NCI-H1436 (cell line): ENCODE data around the gene MED4.
A peak's percentile ranks its signal among the peaks of the same experiment; 100 is the strongest.

Experiments
- DNase-seq: peaks from one replicate; lab custom pipeline; 2025; lab: John Stamatoyannopoulos, UW

The MED4 gene

GRCh38 chr13:48037346-48038173 is 57.3 kb downstream of the MED4 start, which contains the start of gene NUDT15:
NUDT15 (plus strand) TSS chr13:48037726; CDS start chr13:48037747, 21 bp downstream.
- DNase-seq, result peak; percentile 84

DNA sequence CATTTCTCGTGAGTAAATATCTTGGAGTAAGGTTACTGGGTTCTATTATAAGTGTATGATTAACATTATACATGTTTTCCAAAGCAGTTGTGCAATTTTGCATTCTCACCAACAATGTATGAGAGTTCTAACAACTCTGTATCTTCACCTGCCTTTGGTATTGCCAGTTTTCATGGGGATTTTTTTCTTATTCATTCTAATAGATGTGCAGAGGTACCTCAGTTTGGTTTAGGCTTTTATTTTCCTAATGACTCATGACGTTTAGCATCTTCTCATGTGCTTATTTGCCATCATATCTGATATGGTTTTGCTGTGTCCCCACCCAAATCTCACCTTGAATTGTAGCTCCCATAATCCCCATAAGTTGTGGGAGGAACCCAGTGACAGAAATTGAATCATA is 65.0 kb downstream of the MED4 start:
- no peak for DNase-seq

DNA sequence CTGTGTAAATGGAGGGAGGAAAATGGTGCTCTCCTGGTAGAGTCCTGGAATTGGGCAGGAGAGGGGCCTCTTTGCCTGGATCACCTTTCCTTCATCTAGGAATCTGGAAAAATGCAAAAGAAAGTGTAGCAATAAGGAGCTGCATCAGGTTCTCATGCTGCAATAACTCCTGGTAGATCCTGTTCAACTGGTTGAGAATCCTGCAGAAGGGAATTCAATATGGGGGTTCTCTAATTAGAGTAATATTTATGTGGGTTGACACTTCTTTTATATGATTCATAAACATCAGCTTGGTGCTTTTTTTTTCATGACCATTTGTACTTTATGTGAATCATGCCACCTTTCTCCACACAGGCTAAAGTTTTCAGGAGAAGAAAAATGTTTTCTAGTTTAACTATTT is 66.8 kb downstream of the MED4 start:
- no peak for DNase-seq
